HepG2 (cell line): ENCODE results near the gene LGI1. TPM values are rescaled to one million over a fixed set of nuclear protein-coding genes. Genes with fewer than 3 reads are reported as not detected.

Experiments
- ATAC-seq: fragments of 200-7000 bp; cut with Tn5 transposase; 3 replicates; pipeline ENCODE4 v1.9.1; 2020; ENCODE audit warnings: mild to moderate bottlenecking, moderate library complexity
- BruUV-seq: library from RNA; stranded (reverse); fragments of 400-500 nt; replicated peaks from 2 replicates; lab custom pipeline; 2021; lab: Mats Ljungman, UMichigan
- CTCF ChIA-PET: fragments of 300-600 bp; formaldehyde crosslinking; extraction: SDS; loops from one replicate; lab custom pipeline; 2021; ENCODE audit warnings: low total read pairs, inconsistent platforms, low intra/inter-chr PET ratio; lab: Yijun Ruan, JAX
- POLR2A ChIA-PET: fragments of 350-600 bp; sonication (Branson Sonifier 250); formaldehyde crosslinking; loops from one replicate; lab custom pipeline; 2020; ENCODE audit warnings: antibody characterized with exemption, inconsistent platforms; lab: Yijun Ruan, JAX
- DNase-seq: peaks from one replicate; pipeline ENCODE4 v3.0.0-alpha.2; 2015; ENCODE audit warnings: low spot score
- FAIRE-seq: peaks from 3 replicates; lab custom pipeline; 2011; peaks lifted over from hg19 to GRCh38; lab: Jason Lieb, UNC
- H2AFZ ChIP-seq: one replicate; pipeline ENCODE4 v1.6.1; 2011; ENCODE audit warnings: low read length, inconsistent platforms
- H3K27ac ChIP-seq: fragments of 300-600 bp; 3 replicates; pipeline ENCODE4 v1.8.0; 2011; ENCODE audit warnings: mixed run types, mild to moderate bottlenecking, mixed read lengths, low read length, inconsistent platforms; ENCODE audit not compliant: insufficient read depth; ENCODE audit errors: extremely low read length
- H3K27me3 ChIP-seq, 2 experiments: fragments of 200-600 bp in 1 of 2; 2 replicates in 1 of 2; 3 replicates in 1 of 2; pipeline versions ENCODE4 v1.6.0 to v1.8.0; 2011; ENCODE audit warnings: low read length in 2 of 2, mild to moderate bottlenecking in 2 of 2, moderate library complexity in 2 of 2, inconsistent platforms in 1 of 2; ENCODE audit not compliant: insufficient read depth in 2 of 2, control insufficient read depth in 1 of 2
- H3K36me3 ChIP-seq, 2 experiments: fragments of 200-600 bp in 1 of 2; replicated peaks in 1 of 2; 2 replicates in 1 of 2; 3 replicates in 1 of 2; pipeline versions ENCODE4 v1.5.1 to v1.8.0; 2011; ENCODE audit warnings: low read length in 2 of 2, inconsistent platforms in 1 of 2; ENCODE audit not compliant: insufficient read depth in 2 of 2, control insufficient read depth in 1 of 2
- H3K4me1 ChIP-seq: 2 replicates; pipeline ENCODE4 v1.5.1; 2012; ENCODE audit warnings: low read length, inconsistent platforms; ENCODE audit not compliant: insufficient read depth
- H3K4me2 ChIP-seq: 2 replicates; pipeline ENCODE4 v1.6.0; 2011; ENCODE audit warnings: low read depth, low read length, inconsistent platforms
- H3K4me3 ChIP-seq, 3 experiments: fragments of 200-600 bp in 1 of 3; sonication (generic), shearing (Covaris generic) in 1 of 3; replicated peaks in 1 of 3; 2 replicates each; pipeline ENCODE4 v1.5.1; 2011 to 2016; ENCODE audit warnings: low read length in 3 of 3, inconsistent platforms in 2 of 3, low read depth in 2 of 3, mild to moderate bottlenecking in 2 of 3, control low read depth in 1 of 3, mixed read lengths in 1 of 3; ENCODE audit not compliant: insufficient read depth in 1 of 3
- H3K79me2 ChIP-seq: one replicate; pipeline ENCODE4 v1.6.1; 2011; ENCODE audit warnings: low read length, inconsistent platforms; ENCODE audit not compliant: insufficient read depth
- H3K9ac ChIP-seq: 2 replicates; pipeline ENCODE4 v1.6.0; 2011; ENCODE audit warnings: mild to moderate bottlenecking, low read depth, low read length, inconsistent platforms; ENCODE audit not compliant: insufficient read depth
- H3K9me3 ChIP-seq: 2 replicates; pipeline ENCODE4 v1.5.1; 2012; ENCODE audit warnings: mild to moderate bottlenecking, low read length
- H4K20me1 ChIP-seq: 2 replicates; pipeline ENCODE4 v1.6.0; 2011; ENCODE audit warnings: inconsistent platforms, mild to moderate bottlenecking, low read length, moderate library complexity; ENCODE audit not compliant: insufficient read depth
- ARNTL ChIP-seq: sonication (generic); formaldehyde crosslinking; IDR thresholded peaks from 2 replicates; pipeline ENCODE4 v1.4.0; 2020; ENCODE audit warnings: mild to moderate bottlenecking, missing genetic modification reagents
- CCDC6 ChIP-seq: sonication (generic); formaldehyde crosslinking; IDR thresholded peaks from 2 replicates; pipeline ENCODE4 v1.8.1; 2022; ENCODE audit warnings: mild to moderate bottlenecking, missing genetic modification reagents, moderate library complexity
- EED ChIP-seq: sonication (generic); formaldehyde crosslinking; IDR thresholded peaks from 2 replicates; pipeline ENCODE4 v1.5.0; 2020; ENCODE audit warnings: mild to moderate bottlenecking, missing genetic modification reagents
- ERF ChIP-seq: IDR thresholded peaks from 2 replicates; pipeline ENCODE4 v1.6.1; 2018; ENCODE audit warnings: missing biosample characterization, missing genetic modification reagents
- FOXK2 ChIP-seq: fragments of 450-650 bp; IDR thresholded peaks from 2 replicates; pipeline ENCODE4 v1.6.1; 2016
- JDP2 ChIP-seq: sonication (generic); formaldehyde crosslinking; IDR thresholded peaks from 2 replicates; pipeline ENCODE4 v1.8.1; 2022; ENCODE audit warnings: missing genetic modification reagents, borderline replicate concordance
- KAT7 ChIP-seq: IDR thresholded peaks from 2 replicates; pipeline ENCODE4 v1.6.1; 2018; ENCODE audit warnings: borderline replicate concordance, missing compliant biosample characterization
- KDM5A ChIP-seq: fragments of 200-600 bp; sonication (generic); IDR thresholded peaks from 2 replicates; pipeline ENCODE4 v1.7.0; 2018; ENCODE audit warnings: antibody characterized with exemption, mild to moderate bottlenecking, low read length, borderline replicate concordance
- MAFK ChIP-seq, 2 experiments: IDR thresholded peaks in 1 of 2; conservative IDR thresholded peaks in 1 of 2; 2 replicates each; pipeline ENCODE4 v1.6.1; 2011; ENCODE audit warnings: improper control_type of control experiment in 2 of 2, low read length in 2 of 2
- NFKBIZ ChIP-seq: IDR thresholded peaks from 2 replicates; pipeline ENCODE4 v1.6.1; 2018; ENCODE audit warnings: missing genetic modification reagents, missing compliant biosample characterization
- SOX6 ChIP-seq, 2 experiments: fragments of 450-650 bp in 1 of 2; sonication (generic) in 1 of 2; formaldehyde crosslinking in 1 of 2; IDR thresholded peaks; 2 replicates each; pipeline versions ENCODE4 v1.4.0 to v1.6.1; 2017 to 2020; ENCODE audit warnings: antibody characterized with exemption in 1 of 2, mild to moderate bottlenecking in 1 of 2, missing genetic modification reagents in 1 of 2
- TSC22D2 ChIP-seq: sonication (generic); formaldehyde crosslinking; IDR thresholded peaks from 2 replicates; pipeline ENCODE4 v1.5.1; 2020; ENCODE audit warnings: missing genetic modification reagents, mild to moderate bottlenecking, borderline replicate concordance
- WIZ ChIP-seq: sonication (generic); formaldehyde crosslinking; IDR thresholded peaks from 2 replicates; pipeline ENCODE4 v1.5.1; 2020; ENCODE audit warnings: mild to moderate bottlenecking, missing genetic modification reagents
- XBP1 ChIP-seq: sonication (generic); formaldehyde crosslinking; IDR thresholded peaks from 2 replicates; pipeline ENCODE4 v1.5.0; 2020; ENCODE audit warnings: missing genetic modification reagents
- ZBTB1 ChIP-seq: sonication (generic); formaldehyde crosslinking; IDR thresholded peaks from 2 replicates; pipeline ENCODE4 v1.4.0; 2020; ENCODE audit warnings: missing genetic modification reagents, borderline replicate concordance
- ZBTB7B ChIP-seq: sonication (generic); formaldehyde crosslinking; IDR thresholded peaks from 2 replicates; pipeline ENCODE4 v1.4.0; 2020; ENCODE audit warnings: missing genetic modification reagents
- ZFP36L1 ChIP-seq: sonication (generic); formaldehyde crosslinking; IDR thresholded peaks from 2 replicates; pipeline ENCODE4 v1.8.0; 2022; ENCODE audit warnings: mild to moderate bottlenecking, missing genetic modification reagents, moderate library complexity
- ZNF12 ChIP-seq: sonication (generic); formaldehyde crosslinking; IDR thresholded peaks from 2 replicates; pipeline ENCODE4 v1.5.0; 2020; ENCODE audit warnings: missing genetic modification reagents
- ZNF225 ChIP-seq: sonication (generic); formaldehyde crosslinking; IDR thresholded peaks from 2 replicates; pipeline ENCODE4 v1.4.0; 2020; ENCODE audit warnings: mild to moderate bottlenecking, missing genetic modification reagents
- ZNF33B ChIP-seq: sonication (generic); formaldehyde crosslinking; IDR thresholded peaks from 2 replicates; pipeline ENCODE4 v1.5.1; 2020; ENCODE audit warnings: mild to moderate bottlenecking, missing genetic modification reagents
- ZNF589 ChIP-seq: sonication (generic); formaldehyde crosslinking; conservative IDR thresholded peaks from 2 replicates; pipeline ENCODE4 v1.8.0; 2022; ENCODE audit warnings: mild to moderate bottlenecking, moderate library complexity, missing genetic modification reagents
- ZNF816 ChIP-seq: sonication (generic); formaldehyde crosslinking; IDR thresholded peaks from 2 replicates; pipeline ENCODE4 v1.8.0; 2022; ENCODE audit warnings: missing genetic modification reagents, mild to moderate bottlenecking, borderline replicate concordance
- WGBS: methylation state at CpG from one replicate; pipeline ENCODE4 v1.1.6; 2017; ENCODE audit warnings: low lambda C conversion rate; 5-methylcytosine and 5-hydroxymethylcytosine counted together
- in situ Hi-C: cut with HindIII; loops from 2 replicates; pipeline ENCODE4 v1.10.0; 2017; ENCODE audit warnings: low pct_unique_long_range_greater_than_20kb; ENCODE audit not compliant: extremely low pct_ligation_motif_present
- intact Hi-C: fragments of 100-400 bp; cut with micrococcal nuclease; formaldehyde crosslinking; loops from one replicate; pipeline ENCODE4 v1.10.0; 2022; ENCODE audit not compliant: unreplicated experiment
- polyA plus RNA-seq, 8 experiments: library from polyadenylated mRNA; depleted of rRNA in 3 of 8; stranded (reverse) in 7 of 8; unstranded in 1 of 8; fragments of >200 nt; fragmentation: Illumina TruSeq in 4 of 8; extraction: Trizol in 4 of 8; gene quantifications; 2 replicates each; pipeline versions ENCODE4 v1.2.1 to v1.2.3, GENCODE V29; 2011 to 2016; ENCODE audit warnings: low read depth in 4 of 8, missing spikeins in 1 of 8, mixed read lengths in 1 of 8; ENCODE audit not compliant: insufficient read depth in 1 of 8
- total RNA-seq, 5 experiments: library from RNA; depleted of rRNA; stranded (reverse); fragments of >200 nt; fragmentation: Illumina TruSeq; extraction: Trizol; gene quantifications; 2 replicates each; pipeline ENCODE4 v1.2.3, GENCODE V29; 2016; ENCODE audit warnings: low read depth in 1 of 5
- TF ChIP-seq, protein P1 (sequence below): IDR thresholded peaks from 2 replicates; pipeline ENCODE4 v1.6.1; 2016; ENCODE audit warnings: missing compliant biosample characterization, missing genetic modification reagents, borderline replicate concordance
- TF ChIP-seq, protein P2 (sequence below): sonication (generic); formaldehyde crosslinking; IDR thresholded peaks from 2 replicates; pipeline ENCODE4 v1.8.1; 2023; ENCODE audit warnings: mild to moderate bottlenecking, missing genetic modification reagents

Gene LGI1
- total and polyA plus RNA-seq, 2 of the 13 experiments (the other 11 are each of a cell fraction or from before 2014, with no cell fraction given): not detected

DNA sequence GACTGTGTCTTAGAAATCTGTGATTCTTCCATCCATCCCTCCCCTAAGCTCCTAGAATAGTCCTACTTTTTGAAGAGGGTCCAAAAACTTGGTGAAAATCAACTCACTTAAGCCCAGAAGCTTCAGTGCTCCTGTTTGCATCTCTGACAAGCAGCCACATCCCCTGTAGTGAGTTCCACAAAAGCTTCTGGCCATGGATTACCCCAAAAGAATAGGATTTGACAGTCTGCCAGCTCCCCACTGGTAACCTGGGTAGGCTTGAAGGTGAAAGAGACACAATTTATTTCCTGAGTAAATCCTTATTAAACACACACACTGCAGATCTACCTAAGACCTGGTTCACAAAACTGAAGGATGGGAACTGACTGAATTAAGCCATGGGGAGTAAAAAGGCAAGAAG, 46.5 kb downstream of the LGI1 start (continued):
- TF ChIP-seq, protein P1, sequence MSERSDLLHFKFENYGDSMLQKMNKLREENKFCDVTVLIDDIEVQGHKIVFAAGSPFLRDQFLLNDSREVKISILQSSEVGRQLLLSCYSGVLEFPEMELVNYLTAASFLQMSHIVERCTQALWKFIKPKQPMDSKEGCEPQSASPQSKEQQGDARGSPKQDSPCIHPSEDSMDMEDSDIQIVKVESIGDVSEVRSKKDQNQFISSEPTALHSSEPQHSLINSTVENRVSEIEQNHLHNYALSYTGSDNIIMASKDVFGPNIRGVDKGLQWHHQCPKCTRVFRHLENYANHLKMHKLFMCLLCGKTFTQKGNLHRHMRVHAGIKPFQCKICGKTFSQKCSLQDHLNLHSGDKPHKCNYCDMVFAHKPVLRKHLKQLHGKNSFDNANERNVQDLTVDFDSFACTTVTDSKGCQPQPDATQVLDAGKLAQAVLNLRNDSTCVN: no peak
- TF ChIP-seq NFKBIZ (CRISPR knock-in tag) (no peak), JDP2 (CRISPR knock-in tag) (no peak), ZNF225 (CRISPR knock-in tag) (no peak), ZNF12 (CRISPR knock-in tag) (no peak)

DNA sequence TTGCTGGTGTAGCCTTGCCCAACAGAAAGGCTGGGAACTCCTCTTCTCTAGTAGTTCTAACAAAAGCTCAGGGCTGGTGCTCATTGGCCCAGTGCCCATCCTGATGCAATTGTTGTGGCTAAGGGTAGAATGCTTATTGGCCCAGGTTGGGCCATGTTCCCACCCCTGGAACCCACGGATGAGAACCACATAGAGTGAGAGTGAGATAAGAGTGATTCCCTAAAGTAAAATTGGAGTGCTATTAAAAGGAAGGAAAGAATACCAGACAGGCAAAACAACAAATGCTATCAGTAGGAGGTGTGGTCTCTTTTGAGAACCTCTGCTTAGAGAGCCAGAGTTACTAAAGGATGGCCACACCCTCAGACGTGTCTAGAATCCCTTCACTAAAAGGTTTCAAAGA, 49.2 kb downstream of the LGI1 start:
- DNase-seq (no peak), ATAC-seq (no peak), FAIRE-seq (no peak)
- TF ChIP-seq, protein P2, sequence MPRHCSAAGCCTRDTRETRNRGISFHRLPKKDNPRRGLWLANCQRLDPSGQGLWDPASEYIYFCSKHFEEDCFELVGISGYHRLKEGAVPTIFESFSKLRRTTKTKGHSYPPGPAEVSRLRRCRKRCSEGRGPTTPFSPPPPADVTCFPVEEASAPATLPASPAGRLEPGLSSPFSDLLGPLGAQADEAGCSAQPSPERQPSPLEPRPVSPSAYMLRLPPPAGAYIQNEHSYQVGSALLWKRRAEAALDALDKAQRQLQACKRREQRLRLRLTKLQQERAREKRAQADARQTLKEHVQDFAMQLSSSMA (CRISPR knock-in tag): no peak
- TF ChIP-seq ZBTB7B (CRISPR knock-in tag): no peak
- no peak for TF ChIP-seq ZFP36L1 (CRISPR knock-in tag)
- TF ChIP-seq XBP1 (CRISPR knock-in tag): no peak
- no peak for TF ChIP-seq ERF (CRISPR knock-in tag)
- TF ChIP-seq ZNF816 (CRISPR knock-in tag): no peak
- no peak for TF ChIP-seq ZNF33B (CRISPR knock-in tag)
- TF ChIP-seq ARNTL: no peak
- no peak for TF ChIP-seq CCDC6 (CRISPR knock-in tag)
- no peak for TF ChIP-seq EED
- TF ChIP-seq ZNF589 (CRISPR knock-in tag): no peak
- no peak for TF ChIP-seq FOXK2
- no peak for TF ChIP-seq KDM5A
- TF ChIP-seq TSC22D2 (CRISPR knock-in tag): no peak
- no peak for TF ChIP-seq KAT7 (CRISPR knock-in tag)
- no peak for TF ChIP-seq ZBTB1 (CRISPR knock-in tag)
- TF ChIP-seq MAFK (conservative IDR thresholded peaks at IDR 0.05 in 1 of 2, IDR thresholded peaks at IDR 0.05 in 1 of 2; ENCODE audit: low read length in 2 of 2): no peak
- TF ChIP-seq WIZ (CRISPR knock-in tag): no peak
- TF ChIP-seq SOX6 (IDR thresholded peaks at IDR 0.05): no peak
- no peak for TF ChIP-seq SOX6 (CRISPR knock-in tag; IDR thresholded peaks at IDR 0.05)
- H3K9ac ChIP-seq: no peak overlapping the region
- H4K20me1 ChIP-seq: no peaks in the 10 kb centered on the region
- 0% methylated on average over 2 of the region's 2 CpGs for WGBS
- H3K9me3 ChIP-seq: no peaks in the 10 kb centered on the region
- no peaks in the 10 kb centered on the region for H3K36me3 ChIP-seq
- no peaks in the 10 kb centered on the region for H3K4me1 ChIP-seq
- CTCF ChIA-PET: no interaction called here
- H3K4me3 ChIP-seq: no peak overlapping the region
- intact Hi-C loops (no loop called here), in situ Hi-C loops (no loop called here)
- no peaks in the 10 kb centered on the region; a peak in 2 of 5 replicates for H3K27me3 ChIP-seq
- H3K79me2 ChIP-seq: no peaks in the 10 kb centered on the region
- POLR2A ChIA-PET: no interaction called here
- H3K4me2 ChIP-seq: no peak overlapping the region
- H3K27ac ChIP-seq: no peak overlapping the region
- no peak overlapping the region for H2AFZ ChIP-seq
- BruUV-seq: no TSS peak
